GM23338 (cell line): ENCODE measurements around the gene MICAL2.

ENCODE experiments used
- CREB1 ChIP-seq: fragments of 250-450 bp; sonication (Bioruptor Pico); IDR thresholded peaks from 2 replicates; pipeline ENCODE4 v1.5.0; 2020; ENCODE audit warnings: low read depth, mild to moderate bottlenecking, moderate library complexity
- CTCF ChIP-seq, 2 experiments: fragments of 200-600 bp in 1 of 2; sonication (generic) in 1 of 2; conservative IDR thresholded peaks; 2 replicates each; pipeline versions ENCODE4 v1.5.1 to v1.6.1; 2016 to 2017; ENCODE audit warnings: antibody characterized with exemption in 2 of 2, low read depth in 2 of 2, mild to moderate bottlenecking in 2 of 2, moderate library complexity in 1 of 2
- EZH2 ChIP-seq: fragments of 200-600 bp; sonication (generic); IDR thresholded peaks from one replicate; pipeline ENCODE4 v1.8.0; 2017; ENCODE audit warnings: antibody characterized with exemption, mild to moderate bottlenecking, low read depth; ENCODE audit not compliant: unreplicated experiment
- POLR2AphosphoS5 ChIP-seq: IDR thresholded peaks from 2 replicates; pipeline ENCODE4 v1.6.1; 2016; ENCODE audit warnings: antibody characterized with exemption, low read depth
- TF ChIP-seq, protein P1 (sequence below): IDR thresholded peaks from one replicate; pipeline ENCODE4 v1.6.1; 2018; ENCODE audit warnings: antibody characterized with exemption; ENCODE audit not compliant: unreplicated experiment

DNA sequence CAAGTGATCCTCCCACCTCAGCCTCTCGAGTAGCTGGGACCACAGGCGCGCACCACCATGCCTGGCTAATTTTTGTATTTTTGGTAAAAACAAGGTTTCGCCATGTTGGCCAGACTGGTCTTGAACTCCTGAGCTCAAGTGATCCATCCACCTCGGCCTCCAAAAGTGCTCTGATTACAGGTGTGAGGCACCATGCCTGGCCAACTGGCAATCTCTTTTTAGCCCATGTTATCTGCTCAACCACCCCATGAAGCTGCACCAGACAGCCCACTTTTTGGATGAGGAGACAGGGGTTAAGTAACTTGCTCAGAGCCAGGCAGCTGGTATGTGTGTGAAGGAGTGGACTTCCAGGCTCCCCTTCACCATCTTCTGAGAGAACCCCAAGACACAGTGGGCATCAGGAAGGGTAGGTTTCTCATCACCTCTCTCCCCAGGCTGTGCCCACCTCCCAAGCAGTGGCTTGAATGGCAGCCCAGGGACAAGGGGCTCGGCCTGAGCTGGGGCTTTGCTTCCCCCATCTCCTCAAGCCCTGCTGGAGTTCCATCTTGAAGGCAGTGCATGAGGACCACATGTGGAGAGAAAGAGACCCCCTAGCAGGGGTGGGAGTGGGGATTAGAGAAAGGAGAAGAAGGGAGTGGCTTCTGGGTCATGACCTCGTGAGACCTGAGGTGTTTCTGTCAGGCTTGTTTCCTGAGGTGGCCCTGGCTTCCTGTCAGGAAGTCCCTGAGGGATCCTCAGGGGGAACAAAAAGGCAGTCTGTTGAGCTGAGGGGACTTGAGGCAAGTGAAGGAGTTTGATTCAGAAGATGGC is 179.5 kb downstream of the MICAL2 start:
- TF ChIP-seq EZH2: no peak
- TF ChIP-seq CTCF (conservative IDR thresholded peaks at IDR 0.05; ENCODE audit: low read depth in 2 of 2): no peak
- TF ChIP-seq CREB1 (CRISPR knock-in tag): no peak
- TF ChIP-seq POLR2AphosphoS5: no peak
- TF ChIP-seq, protein P1, sequence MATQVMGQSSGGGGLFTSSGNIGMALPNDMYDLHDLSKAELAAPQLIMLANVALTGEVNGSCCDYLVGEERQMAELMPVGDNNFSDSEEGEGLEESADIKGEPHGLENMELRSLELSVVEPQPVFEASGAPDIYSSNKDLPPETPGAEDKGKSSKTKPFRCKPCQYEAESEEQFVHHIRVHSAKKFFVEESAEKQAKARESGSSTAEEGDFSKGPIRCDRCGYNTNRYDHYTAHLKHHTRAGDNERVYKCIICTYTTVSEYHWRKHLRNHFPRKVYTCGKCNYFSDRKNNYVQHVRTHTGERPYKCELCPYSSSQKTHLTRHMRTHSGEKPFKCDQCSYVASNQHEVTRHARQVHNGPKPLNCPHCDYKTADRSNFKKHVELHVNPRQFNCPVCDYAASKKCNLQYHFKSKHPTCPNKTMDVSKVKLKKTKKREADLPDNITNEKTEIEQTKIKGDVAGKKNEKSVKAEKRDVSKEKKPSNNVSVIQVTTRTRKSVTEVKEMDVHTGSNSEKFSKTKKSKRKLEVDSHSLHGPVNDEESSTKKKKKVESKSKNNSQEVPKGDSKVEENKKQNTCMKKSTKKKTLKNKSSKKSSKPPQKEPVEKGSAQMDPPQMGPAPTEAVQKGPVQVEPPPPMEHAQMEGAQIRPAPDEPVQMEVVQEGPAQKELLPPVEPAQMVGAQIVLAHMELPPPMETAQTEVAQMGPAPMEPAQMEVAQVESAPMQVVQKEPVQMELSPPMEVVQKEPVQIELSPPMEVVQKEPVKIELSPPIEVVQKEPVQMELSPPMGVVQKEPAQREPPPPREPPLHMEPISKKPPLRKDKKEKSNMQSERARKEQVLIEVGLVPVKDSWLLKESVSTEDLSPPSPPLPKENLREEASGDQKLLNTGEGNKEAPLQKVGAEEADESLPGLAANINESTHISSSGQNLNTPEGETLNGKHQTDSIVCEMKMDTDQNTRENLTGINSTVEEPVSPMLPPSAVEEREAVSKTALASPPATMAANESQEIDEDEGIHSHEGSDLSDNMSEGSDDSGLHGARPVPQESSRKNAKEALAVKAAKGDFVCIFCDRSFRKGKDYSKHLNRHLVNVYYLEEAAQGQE: no peak
